K562 (cell line): ENCODE data around the gene CDKN2AIPNL. TPM values are rescaled to one million over a fixed set of nuclear protein-coding genes. Genes with fewer than 3 reads are reported as not detected.

Experiments used
- BHLHE40 ChIP-seq: IDR thresholded peaks from 2 replicates; pipeline ENCODE4 v1.6.1; 2011; ENCODE audit warnings: low read length, improper control_type of control experiment
- CHD4 ChIP-seq: fragments of 200-600 bp; sonication (generic); IDR thresholded peaks from 3 replicates; pipeline ENCODE4 v1.6.1; 2012; ENCODE audit warnings: low read depth, mild to moderate bottlenecking, mixed read lengths, low read length, inconsistent platforms; ENCODE audit not compliant: insufficient read depth, insufficient replicate concordance, poor library complexity, severe bottlenecking
- ETV5 ChIP-seq: sonication (generic); formaldehyde crosslinking; IDR thresholded peaks from 2 replicates; pipeline ENCODE4 v1.4.0; 2020; ENCODE audit warnings: low read depth, mild to moderate bottlenecking, missing genetic modification reagents
- JUND ChIP-seq, 2 experiments: IDR thresholded peaks; 2 replicates in 1 of 2; 3 replicates in 1 of 2; pipeline ENCODE4 v1.6.1; 2011; ENCODE audit warnings: borderline replicate concordance in 2 of 2, low read depth in 2 of 2, low read length in 2 of 2, improper control_type of control experiment in 1 of 2, missing biosample characterization in 1 of 2, missing genetic modification characterization in 1 of 2, missing genetic modification reagents in 1 of 2
- KLF10 ChIP-seq: fragments of 250-450 bp; sonication (Bioruptor Pico); IDR thresholded peaks from 2 replicates; pipeline ENCODE4 v1.6.1; 2021; ENCODE audit warnings: matching md5 sums
- NEUROD1 ChIP-seq: fragments of 150-350 bp; IDR thresholded peaks from 2 replicates; pipeline ENCODE4 v1.6.1; 2014; ENCODE audit warnings: borderline replicate concordance, low read length, low read depth; ENCODE audit not compliant: partially characterized antibody
- POLR2G ChIP-seq: fragments of 200-400 bp; formaldehyde crosslinking; IDR thresholded peaks from 2 replicates; pipeline ENCODE4 v1.6.1; 2017; ENCODE audit warnings: low read depth, mild to moderate bottlenecking, antibody characterized with exemption, low read length, moderate library complexity
- SMAD2 ChIP-seq: fragments of 150-350 bp; IDR thresholded peaks from 2 replicates; pipeline ENCODE4 v1.6.1; 2014; ENCODE audit warnings: low read depth, mild to moderate bottlenecking, low read length
- SMAD4 ChIP-seq: fragments of 250-450 bp; sonication (Bioruptor Pico); conservative IDR thresholded peaks from 2 replicates; pipeline ENCODE4 v1.8.0; 2021; ENCODE audit warnings: inconsistent platforms, mild to moderate bottlenecking, moderate library complexity
- SRSF3 ChIP-seq: fragments of 200-400 bp; formaldehyde crosslinking; IDR thresholded peaks from 2 replicates; pipeline ENCODE4 v1.6.1; 2016; ENCODE audit warnings: mild to moderate bottlenecking, low read length, moderate library complexity; ENCODE audit not compliant: insufficient read depth
- TBL1XR1 ChIP-seq, 2 experiments: IDR thresholded peaks; 2 replicates each; pipeline ENCODE4 v1.6.1; 2012; ENCODE audit warnings: improper control_type of control experiment in 2 of 2, low read length in 2 of 2, mild to moderate bottlenecking in 1 of 2
- TCF3 ChIP-seq: sonication (generic); formaldehyde crosslinking; IDR thresholded peaks from 2 replicates; pipeline ENCODE4 v1.4.0; 2020; ENCODE audit warnings: mild to moderate bottlenecking, missing genetic modification reagents
- ZNF3 ChIP-seq: fragments of 250-450 bp; sonication (Bioruptor Pico); IDR thresholded peaks from 2 replicates; pipeline ENCODE4 v1.5.0; 2021; ENCODE audit warnings: mild to moderate bottlenecking, moderate library complexity
- ZNF311 ChIP-seq: fragments of 250-450 bp; sonication (Bioruptor Pico); IDR thresholded peaks from 2 replicates; pipeline ENCODE4 v1.4.0; 2020; ENCODE audit warnings: mild to moderate bottlenecking, moderate library complexity
- ZNF79 ChIP-seq: fragments of 250-450 bp; sonication (Bioruptor Pico); IDR thresholded peaks from 2 replicates; pipeline ENCODE4 v1.4.0; 2020; ENCODE audit warnings: low read depth, mild to moderate bottlenecking, moderate library complexity
- ZNF830 ChIP-seq: fragments of 250-450 bp; sonication (Bioruptor Pico); IDR thresholded peaks from 2 replicates; pipeline ENCODE4 v1.5.0; 2021; ENCODE audit warnings: mild to moderate bottlenecking
- polyA plus RNA-seq, 8 experiments: library from polyadenylated mRNA; depleted of rRNA in 4 of 8; stranded (reverse) in 5 of 8; unstranded in 3 of 8; fragments of >200 nt; fragmentation: Nextera tagmentation in 2 of 8; fragmentation: Illumina TruSeq in 1 of 8; extraction: Ambion mirVana in 2 of 8; extraction: Trizol in 1 of 8; gene quantifications; 2 replicates each; pipeline versions ENCODE4 v1.2.1 to v1.2.3, GENCODE V29; 2011 to 2014; ENCODE audit warnings: inconsistent platforms in 1 of 8, missing spikeins in 1 of 8
- total RNA-seq, 7 experiments: library from RNA; depleted of rRNA in 6 of 7; stranded (reverse); fragments of >200 nt in 6 of 7; fragmentation: Illumina TruSeq in 2 of 7; extraction: Trizol in 2 of 7; gene quantifications; 2 replicates each; pipeline versions ENCODE4 v1.2.1 to v1.2.3, GENCODE V29; 2011 to 2021; ENCODE audit warnings: low replicate concordance in 1 of 7
- TF ChIP-seq, protein P1 (sequence below), 2 experiments: fragments of 450-650 bp; IDR thresholded peaks; 2 replicates each; pipeline ENCODE4 v1.6.1; 2018; ENCODE audit warnings: mild to moderate bottlenecking in 2 of 2, low read depth in 1 of 2; ENCODE audit not compliant: partially characterized antibody in 2 of 2
- TF ChIP-seq, protein P2 (sequence below): sonication (generic); formaldehyde crosslinking; IDR thresholded peaks from 2 replicates; pipeline ENCODE4 v1.8.0; 2022; ENCODE audit warnings: missing genetic modification reagents, mild to moderate bottlenecking, moderate library complexity, borderline replicate concordance

The CDKN2AIPNL gene
- total and polyA plus RNA-seq, 9 of the 15 experiments (the other 6 are each of a cell fraction or from before 2014, with no cell fraction given), result 19.9 to 46.9 (median 42.2) TPM

DNA sequence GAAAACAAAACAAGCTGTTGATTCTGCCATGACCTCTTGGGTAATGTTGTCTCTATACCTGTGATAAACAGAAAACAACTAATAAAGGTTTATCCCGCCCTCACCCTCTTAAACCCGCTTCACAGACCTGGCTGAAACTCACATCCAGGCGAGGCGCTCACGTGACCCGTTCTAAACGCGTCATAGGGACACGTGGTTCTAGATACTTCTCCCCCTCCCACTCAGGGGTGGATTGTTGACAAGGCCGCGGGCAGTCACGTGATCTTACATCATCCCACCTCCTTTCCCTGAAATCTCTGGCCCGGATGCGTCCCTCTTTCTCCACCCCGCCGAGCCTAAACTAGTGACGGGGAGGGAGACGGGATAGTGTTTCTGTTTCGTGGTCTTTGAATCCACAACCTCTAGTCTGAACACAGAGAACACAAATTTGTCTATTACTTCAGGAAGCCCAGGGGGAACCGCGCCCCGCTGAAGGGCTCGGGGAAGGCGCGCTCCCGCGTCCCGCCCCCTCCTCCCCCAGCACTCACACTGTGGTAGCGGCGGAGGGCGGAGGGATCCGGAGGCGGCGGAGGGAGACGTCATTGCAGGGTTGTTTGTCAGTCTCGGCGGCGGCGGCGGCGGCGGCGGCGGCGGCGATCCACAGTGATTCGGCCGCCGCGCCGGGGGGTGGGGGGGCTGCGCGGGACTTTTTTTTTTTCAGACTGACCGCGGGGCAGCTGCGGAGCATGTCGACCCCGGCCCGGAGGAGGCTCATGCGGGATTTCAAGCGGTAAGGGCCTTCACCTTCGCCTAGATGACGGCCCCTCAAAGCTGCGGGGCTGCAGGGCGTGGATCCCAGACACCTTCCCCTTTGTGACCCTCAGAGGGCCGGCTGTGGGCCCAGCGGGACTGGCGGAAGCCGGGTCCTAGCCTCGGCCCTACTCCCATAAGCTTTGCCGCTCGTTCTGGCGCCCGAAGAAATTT is 40.5 kb downstream of the CDKN2AIPNL start, which contains the start of gene UBE2B (continued):
- TF ChIP-seq POLR2G, result peak; percentile 90
- TF ChIP-seq, protein P1, sequence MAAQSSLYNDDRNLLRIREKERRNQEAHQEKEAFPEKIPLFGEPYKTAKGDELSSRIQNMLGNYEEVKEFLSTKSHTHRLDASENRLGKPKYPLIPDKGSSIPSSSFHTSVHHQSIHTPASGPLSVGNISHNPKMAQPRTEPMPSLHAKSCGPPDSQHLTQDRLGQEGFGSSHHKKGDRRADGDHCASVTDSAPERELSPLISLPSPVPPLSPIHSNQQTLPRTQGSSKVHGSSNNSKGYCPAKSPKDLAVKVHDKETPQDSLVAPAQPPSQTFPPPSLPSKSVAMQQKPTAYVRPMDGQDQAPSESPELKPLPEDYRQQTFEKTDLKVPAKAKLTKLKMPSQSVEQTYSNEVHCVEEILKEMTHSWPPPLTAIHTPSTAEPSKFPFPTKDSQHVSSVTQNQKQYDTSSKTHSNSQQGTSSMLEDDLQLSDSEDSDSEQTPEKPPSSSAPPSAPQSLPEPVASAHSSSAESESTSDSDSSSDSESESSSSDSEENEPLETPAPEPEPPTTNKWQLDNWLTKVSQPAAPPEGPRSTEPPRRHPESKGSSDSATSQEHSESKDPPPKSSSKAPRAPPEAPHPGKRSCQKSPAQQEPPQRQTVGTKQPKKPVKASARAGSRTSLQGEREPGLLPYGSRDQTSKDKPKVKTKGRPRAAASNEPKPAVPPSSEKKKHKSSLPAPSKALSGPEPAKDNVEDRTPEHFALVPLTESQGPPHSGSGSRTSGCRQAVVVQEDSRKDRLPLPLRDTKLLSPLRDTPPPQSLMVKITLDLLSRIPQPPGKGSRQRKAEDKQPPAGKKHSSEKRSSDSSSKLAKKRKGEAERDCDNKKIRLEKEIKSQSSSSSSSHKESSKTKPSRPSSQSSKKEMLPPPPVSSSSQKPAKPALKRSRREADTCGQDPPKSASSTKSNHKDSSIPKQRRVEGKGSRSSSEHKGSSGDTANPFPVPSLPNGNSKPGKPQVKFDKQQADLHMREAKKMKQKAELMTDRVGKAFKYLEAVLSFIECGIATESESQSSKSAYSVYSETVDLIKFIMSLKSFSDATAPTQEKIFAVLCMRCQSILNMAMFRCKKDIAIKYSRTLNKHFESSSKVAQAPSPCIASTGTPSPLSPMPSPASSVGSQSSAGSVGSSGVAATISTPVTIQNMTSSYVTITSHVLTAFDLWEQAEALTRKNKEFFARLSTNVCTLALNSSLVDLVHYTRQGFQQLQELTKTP (IDR thresholded peaks at IDR 0.05; ENCODE audit: low read depth in 1 of 2, partially characterized antibody in 2 of 2), result peak; percentile 57 to 96
- TF ChIP-seq SRSF3, result no peak
- no peak for TF ChIP-seq TBL1XR1 (IDR thresholded peaks at IDR 0.05; ENCODE audit: low read length in 2 of 2)
- no peak for TF ChIP-seq SMAD2
- peak; percentile 50 for TF ChIP-seq NEUROD1
- no peak; the same call in 1 of the 2 replicates for TF ChIP-seq ZNF3 (CRISPR knock-in tag)
- TF ChIP-seq BHLHE40, result peak; percentile 97
- TF ChIP-seq CHD4, result no peak
- TF ChIP-seq, protein P2, sequence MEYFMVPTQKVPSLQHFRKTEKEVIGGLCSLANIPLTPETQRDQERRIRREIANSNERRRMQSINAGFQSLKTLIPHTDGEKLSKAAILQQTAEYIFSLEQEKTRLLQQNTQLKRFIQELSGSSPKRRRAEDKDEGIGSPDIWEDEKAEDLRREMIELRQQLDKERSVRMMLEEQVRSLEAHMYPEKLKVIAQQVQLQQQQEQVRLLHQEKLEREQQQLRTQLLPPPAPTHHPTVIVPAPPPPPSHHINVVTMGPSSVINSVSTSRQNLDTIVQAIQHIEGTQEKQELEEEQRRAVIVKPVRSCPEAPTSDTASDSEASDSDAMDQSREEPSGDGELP (CRISPR knock-in tag), result peak; percentile 79
- peak; percentile 95 for TF ChIP-seq SMAD4 (CRISPR knock-in tag)
- TF ChIP-seq JUND (IDR thresholded peaks at IDR 0.05; ENCODE audit: borderline replicate concordance, low read depth, low read length), result peak; percentile 93
- peak; percentile 90; the same call in 2 of the 3 replicates for TF ChIP-seq JUND (tag; IDR thresholded peaks at IDR 0.05; ENCODE audit: borderline replicate concordance, low read depth, low read length)
- 0 out of 2 replicates have a peak, but pooled peaks have one; percentile 7 for TF ChIP-seq TCF3
- TF ChIP-seq ZNF311 (CRISPR knock-in tag), result no peak
- no peak for TF ChIP-seq ZNF79 (CRISPR knock-in tag)
- no peak for TF ChIP-seq ZNF830 (CRISPR knock-in tag)
- TF ChIP-seq ETV5 (CRISPR knock-in tag), result no peak; the same call in 1 of the 2 replicates
- no peak for TF ChIP-seq KLF10 (CRISPR knock-in tag)
